ENCODE results near the gene C16orf92. TPM values are rescaled to one million over a fixed set of nuclear protein-coding genes. Genes with fewer than 3 reads are reported as not detected.

C16orf92 gene
- total and polyA plus RNA-seq, 2 of the 8 experiments (the other 6 are each of a cell fraction or from before 2014, with no cell fraction given) = not detected

- no peak for TF ChIP-seq CHD7 (IDR thresholded peaks at IDR 0.05; ENCODE audit: insufficient replicate concordance, low read length)
These were observed 13.7 kb upstream of the C16orf92 start (continued) for GRCh38 chr16:30009085-30009862.

Measured in H1 (cell line).